Keratinocyte (primary cell): ENCODE measurements around the gene HBB.

Experiments
- EZH2 ChIP-seq: IDR thresholded peaks from one replicate; pipeline ENCODE4 v1.6.1; 2012; ENCODE audit warnings: inconsistent platforms, mild to moderate bottlenecking, low read length, moderate library complexity
- TF ChIP-seq, protein P1 (sequence below), 3 experiments: IDR thresholded peaks in 1 of 3; conservative IDR thresholded peaks in 1 of 3; optimal IDR thresholded peaks in 1 of 3; 2 replicates in 2 of 3; 3 replicates in 1 of 3; pipeline versions ENCODE3 to v1.5.1; 2011; ENCODE audit warnings: low read length in 3 of 3, mild to moderate bottlenecking in 3 of 3, moderate library complexity in 2 of 3, control low read depth in 1 of 3, inconsistent platforms in 1 of 3; ENCODE audit not compliant: insufficient read depth in 2 of 3; ENCODE audit errors: extremely low read depth in 1 of 3

DNA sequence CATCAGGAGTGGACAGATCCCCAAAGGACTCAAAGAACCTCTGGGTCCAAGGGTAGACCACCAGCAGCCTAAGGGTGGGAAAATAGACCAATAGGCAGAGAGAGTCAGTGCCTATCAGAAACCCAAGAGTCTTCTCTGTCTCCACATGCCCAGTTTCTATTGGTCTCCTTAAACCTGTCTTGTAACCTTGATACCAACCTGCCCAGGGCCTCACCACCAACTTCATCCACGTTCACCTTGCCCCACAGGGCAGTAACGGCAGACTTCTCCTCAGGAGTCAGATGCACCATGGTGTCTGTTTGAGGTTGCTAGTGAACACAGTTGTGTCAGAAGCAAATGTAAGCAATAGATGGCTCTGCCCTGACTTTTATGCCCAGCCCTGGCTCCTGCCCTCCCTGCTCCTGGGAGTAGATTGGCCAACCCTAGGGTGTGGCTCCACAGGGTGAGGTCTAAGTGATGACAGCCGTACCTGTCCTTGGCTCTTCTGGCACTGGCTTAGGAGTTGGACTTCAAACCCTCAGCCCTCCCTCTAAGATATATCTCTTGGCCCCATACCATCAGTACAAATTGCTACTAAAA lies at the start of gene HBB:
- TF ChIP-seq, protein P1, sequence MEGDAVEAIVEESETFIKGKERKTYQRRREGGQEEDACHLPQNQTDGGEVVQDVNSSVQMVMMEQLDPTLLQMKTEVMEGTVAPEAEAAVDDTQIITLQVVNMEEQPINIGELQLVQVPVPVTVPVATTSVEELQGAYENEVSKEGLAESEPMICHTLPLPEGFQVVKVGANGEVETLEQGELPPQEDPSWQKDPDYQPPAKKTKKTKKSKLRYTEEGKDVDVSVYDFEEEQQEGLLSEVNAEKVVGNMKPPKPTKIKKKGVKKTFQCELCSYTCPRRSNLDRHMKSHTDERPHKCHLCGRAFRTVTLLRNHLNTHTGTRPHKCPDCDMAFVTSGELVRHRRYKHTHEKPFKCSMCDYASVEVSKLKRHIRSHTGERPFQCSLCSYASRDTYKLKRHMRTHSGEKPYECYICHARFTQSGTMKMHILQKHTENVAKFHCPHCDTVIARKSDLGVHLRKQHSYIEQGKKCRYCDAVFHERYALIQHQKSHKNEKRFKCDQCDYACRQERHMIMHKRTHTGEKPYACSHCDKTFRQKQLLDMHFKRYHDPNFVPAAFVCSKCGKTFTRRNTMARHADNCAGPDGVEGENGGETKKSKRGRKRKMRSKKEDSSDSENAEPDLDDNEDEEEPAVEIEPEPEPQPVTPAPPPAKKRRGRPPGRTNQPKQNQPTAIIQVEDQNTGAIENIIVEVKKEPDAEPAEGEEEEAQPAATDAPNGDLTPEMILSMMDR (optimal IDR thresholded peaks at IDR 0.05 in 1 of 3, IDR thresholded peaks at IDR 0.05 in 1 of 3, conservative IDR thresholded peaks at IDR 0.05 in 1 of 3; ENCODE audit: extremely low read depth in 1 of 3, insufficient read depth in 2 of 3, low read length in 3 of 3): no peak
- no peak for TF ChIP-seq EZH2
